Measurements from ENCODE around the gene GPR32.
A peak's percentile ranks its signal among the peaks of the same experiment; 100 is the strongest.
"Not testable (repeated sequence)": the region's sequence is repeated elsewhere in the genome, so short reads cannot be mapped to it uniquely, and the experiment has no call there.

The GPR32 gene

GRCh38 chr19:50770164-50770563, at the start of gene GPR32:
TSS of gene GPR32 (plus strand) at chr19:50770464. CDS start at chr19:50770601, 137 bp downstream.
- not testable (repeated sequence) for DNase-seq

- no peak for DNase-seq
Observed at GRCh38 chr19:50720921-50721381, 49.3 kb upstream of the GPR32 start.

- no peak for DNase-seq
Observed at GRCh38 chr19:50721441-50722137, 48.7 kb upstream of the GPR32 start.

- no peak for DNase-seq
Observed at GRCh38 chr19:50722201-50723013, 47.9 kb upstream of the GPR32 start.

- no peak for DNase-seq
Observed at GRCh38 chr19:50723069-50723468, 47.2 kb upstream of the GPR32 start, which contains the start of gene CLEC11A. TSS of gene CLEC11A (plus strand) at chr19:50723364. CDS start at chr19:50723526, 162 bp downstream.

- DNase-seq, result no peak
Observed at GRCh38 chr19:50723735-50724521, 46.3 kb upstream of the GPR32 start.

- DNase-seq, result peak; percentile 89
Observed at GRCh38 chr19:50724522-50725217, 45.6 kb upstream of the GPR32 start.

GRCh38 chr19:50725218-50725910, 44.9 kb upstream of the GPR32 start:
- DNase-seq, result no peak

- no peak for DNase-seq
Observed at GRCh38 chr19:50725911-50726230, 44.4 kb upstream of the GPR32 start.

GRCh38 chr19:50728084-50728737, 42.1 kb upstream of the GPR32 start:
- DNase-seq, result peak; percentile 66

GRCh38 chr19:50729894-50730293, 40.4 kb upstream of the GPR32 start:
- no peak for DNase-seq

GRCh38 chr19:50735869-50736268, 34.4 kb upstream of the GPR32 start:
- DNase-seq, result no peak

GRCh38 chr19:50736338-50736737, 33.9 kb upstream of the GPR32 start:
- no peak for DNase-seq

GRCh38 chr19:50739132-50739913, 30.9 kb upstream of the GPR32 start:
- no peak for DNase-seq

- no peak for DNase-seq
Observed at GRCh38 chr19:50739914-50740426, 30.3 kb upstream of the GPR32 start.

GRCh38 chr19:50741179-50741933, 28.9 kb upstream of the GPR32 start:
- no peak for DNase-seq

- no peak for DNase-seq
Observed at GRCh38 chr19:50743537-50743936, 26.7 kb upstream of the GPR32 start.

GRCh38 chr19:50745221-50745620, 25.0 kb upstream of the GPR32 start:
- no peak for DNase-seq

GRCh38 chr19:50747141-50747540, 23.1 kb upstream of the GPR32 start:
- not testable (repeated sequence) for DNase-seq

GRCh38 chr19:50749490-50749889, 20.8 kb upstream of the GPR32 start:
- DNase-seq, result no peak
